GM18517 (cell line): Measurements from ENCODE around the gene ZBTB16.

Experiments used
- ATAC-seq: cut with Tn5 transposase; IDR thresholded peaks from one replicate; pipeline ENCODE4 v1.9.1; 2021; ENCODE audit warnings: mild to moderate bottlenecking, moderate library complexity; ENCODE audit not compliant: unreplicated experiment

Gene ZBTB16

DNA sequence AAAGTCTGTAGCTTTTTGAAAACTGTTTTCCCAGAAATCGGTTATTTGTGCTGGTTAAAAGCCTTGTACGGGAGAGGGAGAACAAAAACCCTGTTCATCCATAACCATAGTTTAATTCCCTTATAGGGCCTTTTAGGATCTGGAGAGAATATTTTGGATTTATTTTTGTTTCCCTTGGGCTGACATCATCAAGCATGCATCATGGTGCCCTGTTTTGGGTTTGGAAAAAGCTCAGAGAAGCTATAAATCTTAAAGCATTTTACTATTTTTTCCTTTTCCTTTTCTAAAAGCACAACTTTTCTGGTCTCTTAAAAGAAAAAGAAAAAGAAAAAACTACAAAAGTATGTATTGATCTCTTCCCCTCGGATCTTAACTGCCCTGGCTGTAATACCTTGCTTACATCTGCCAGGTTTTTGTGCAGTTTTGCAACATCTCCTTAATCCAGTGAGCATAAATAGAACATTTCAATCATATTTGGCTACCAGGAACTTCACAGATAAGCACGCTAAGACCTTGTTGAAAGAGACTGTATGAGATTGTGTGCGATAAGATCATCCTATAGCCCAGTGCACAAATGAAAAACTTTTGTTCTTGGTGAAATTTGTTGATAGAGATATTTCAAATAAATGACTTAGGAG is 88.0 kb downstream of the ZBTB16 start:
- no peak for ATAC-seq

DNA sequence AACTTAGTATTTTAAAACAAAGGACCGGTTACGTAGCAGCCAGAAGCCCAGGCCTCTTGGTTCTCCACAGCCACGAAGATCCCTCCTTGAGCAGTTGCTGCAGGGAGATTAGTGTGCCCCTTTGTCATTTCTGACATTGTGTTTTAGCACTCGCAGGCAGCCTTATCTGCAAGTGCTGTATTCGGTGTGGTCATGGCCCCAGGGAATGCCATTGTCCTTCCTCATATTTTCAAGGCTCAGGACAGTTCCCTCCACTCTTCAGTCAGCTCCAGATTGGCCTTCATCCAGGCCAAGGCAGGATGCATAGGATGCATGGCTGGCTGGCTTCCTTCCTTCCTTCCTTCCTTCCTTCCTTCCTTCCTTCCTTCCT is 88.5 kb downstream of the ZBTB16 start:
- no peak for ATAC-seq

DNA sequence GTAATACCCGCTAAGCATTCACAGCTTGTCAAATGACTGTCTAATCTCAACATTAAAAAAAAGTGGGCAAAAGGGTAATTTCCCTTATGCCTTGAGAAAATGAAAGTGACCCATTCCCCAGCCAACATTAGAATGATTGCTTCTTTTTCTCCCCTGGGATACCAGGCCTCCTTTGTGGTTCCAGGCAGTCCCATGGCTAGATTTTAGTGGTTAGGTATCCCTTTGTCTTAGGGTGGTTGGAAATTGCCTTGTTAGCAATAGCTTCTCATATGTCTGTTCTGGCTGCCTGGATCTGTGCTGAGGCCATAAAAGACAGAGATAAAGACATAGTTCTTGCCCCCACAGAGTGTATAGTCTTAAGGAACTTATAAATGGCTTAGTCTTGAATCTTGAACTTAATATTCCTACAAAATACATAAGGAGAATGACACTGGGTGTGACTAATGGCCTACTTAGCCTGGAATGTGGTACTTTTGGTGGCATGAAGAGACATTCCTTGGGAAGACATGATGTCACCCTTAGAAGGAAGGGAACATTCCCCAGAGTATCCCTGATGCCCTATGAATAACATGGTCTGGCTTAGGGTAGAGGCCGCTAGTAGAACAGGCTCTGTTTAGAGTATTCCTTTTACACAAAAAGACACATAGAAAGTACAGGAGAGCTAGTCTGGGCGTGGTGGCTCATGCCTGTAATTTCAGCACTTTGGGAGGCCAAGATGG is 90.3 kb downstream of the ZBTB16 start:
- no peak for ATAC-seq

DNA sequence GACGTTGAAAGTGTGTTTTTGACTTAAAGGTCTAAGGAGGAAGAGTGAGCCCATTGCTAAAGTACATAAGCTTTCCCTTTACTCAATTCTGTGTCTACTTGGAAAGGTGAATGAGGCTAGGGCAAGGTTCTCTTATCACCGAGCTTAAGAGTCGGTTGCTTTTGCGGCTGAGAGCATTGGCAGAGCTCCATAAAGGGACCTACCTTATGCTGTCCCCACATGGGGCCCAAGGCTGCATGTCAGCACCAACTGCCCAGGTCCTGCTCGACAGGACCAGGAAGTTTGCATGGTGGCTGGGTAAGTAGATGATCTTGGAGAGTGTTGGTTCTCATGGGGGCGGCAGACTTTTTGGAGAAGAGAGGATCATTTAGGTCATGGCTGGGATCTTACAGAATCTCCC is 91.2 kb downstream of the ZBTB16 start:
- no peak for ATAC-seq

DNA sequence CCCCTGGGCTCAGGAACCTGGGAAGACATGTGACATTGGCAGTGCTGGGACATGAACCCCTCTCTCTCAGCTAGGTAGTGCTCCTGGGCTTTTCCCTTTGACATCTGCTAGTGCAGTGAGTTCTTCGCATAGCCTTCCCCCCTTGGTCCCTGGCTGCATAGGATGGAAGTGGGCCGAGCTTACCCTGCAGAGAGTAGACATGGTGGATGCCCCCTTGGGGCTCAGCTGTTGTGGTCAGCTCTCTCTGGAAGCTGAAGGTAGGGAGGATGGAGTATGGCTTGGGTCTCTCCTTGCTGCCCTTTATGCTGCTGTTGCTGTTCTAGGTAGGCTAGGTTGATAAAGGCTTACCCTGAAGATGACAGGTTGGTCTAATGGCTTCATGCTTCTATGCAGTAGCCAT is 92.1 kb downstream of the ZBTB16 start:
- ATAC-seq = no peak

DNA sequence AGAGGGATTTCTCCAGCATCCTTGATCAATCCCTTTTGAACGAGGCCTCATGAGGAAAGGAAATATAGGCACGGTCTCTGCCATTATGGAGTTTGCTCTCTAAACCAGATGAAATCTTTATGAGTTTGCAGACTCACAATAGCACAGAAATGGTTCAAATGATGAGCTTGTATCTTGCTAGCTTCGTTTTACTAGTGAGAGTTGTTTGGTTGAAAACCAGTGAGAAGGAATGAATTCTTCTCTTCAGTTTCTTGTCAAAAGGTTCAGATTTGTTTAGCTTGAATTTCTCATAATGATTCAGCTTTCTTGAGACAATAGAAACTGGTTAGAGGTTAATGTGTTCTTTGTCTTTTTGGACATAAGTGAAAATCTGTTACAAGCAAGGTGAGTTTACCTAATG is 92.7 kb downstream of the ZBTB16 start:
- ATAC-seq = no peak

DNA sequence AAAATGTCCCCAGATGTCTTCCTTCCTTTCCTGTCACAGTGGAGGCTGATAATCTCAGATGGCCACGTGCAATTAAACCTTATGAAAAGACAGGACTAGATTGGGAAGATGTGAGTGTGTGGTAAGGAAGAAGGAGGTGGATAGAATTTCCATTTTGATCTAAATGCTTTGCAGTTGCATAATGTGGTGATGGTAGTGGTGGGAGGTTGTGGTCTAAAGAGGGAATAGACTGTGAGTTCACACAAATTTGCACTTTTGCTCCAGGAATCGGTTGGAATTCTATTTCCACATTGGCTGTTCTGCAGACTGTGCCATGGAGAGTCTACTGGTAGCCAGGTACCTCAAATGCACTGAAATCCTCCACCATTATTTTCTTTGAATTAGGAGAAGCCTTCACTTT is 93.3 kb downstream of the ZBTB16 start:
- no peak for ATAC-seq

DNA sequence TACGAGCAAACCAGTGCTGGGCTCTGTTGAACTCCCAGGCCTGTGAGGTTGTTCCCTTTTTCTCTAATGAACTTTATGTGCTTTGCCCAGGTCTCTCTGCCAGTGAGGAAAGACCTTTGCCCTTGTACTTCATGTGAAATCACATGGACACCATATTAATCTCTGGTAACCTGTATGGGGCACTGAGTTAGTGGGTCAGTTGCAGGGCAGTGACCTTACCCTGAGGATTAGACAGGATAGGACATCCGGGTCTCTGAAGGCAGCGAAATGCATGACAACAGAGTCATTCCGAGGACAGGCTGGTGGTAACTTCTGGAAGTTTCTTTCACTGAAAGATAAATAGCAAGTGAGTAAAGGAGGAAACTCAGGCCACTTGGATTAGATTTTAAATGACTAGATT is 93.7 kb downstream of the ZBTB16 start:
- no peak for ATAC-seq

DNA sequence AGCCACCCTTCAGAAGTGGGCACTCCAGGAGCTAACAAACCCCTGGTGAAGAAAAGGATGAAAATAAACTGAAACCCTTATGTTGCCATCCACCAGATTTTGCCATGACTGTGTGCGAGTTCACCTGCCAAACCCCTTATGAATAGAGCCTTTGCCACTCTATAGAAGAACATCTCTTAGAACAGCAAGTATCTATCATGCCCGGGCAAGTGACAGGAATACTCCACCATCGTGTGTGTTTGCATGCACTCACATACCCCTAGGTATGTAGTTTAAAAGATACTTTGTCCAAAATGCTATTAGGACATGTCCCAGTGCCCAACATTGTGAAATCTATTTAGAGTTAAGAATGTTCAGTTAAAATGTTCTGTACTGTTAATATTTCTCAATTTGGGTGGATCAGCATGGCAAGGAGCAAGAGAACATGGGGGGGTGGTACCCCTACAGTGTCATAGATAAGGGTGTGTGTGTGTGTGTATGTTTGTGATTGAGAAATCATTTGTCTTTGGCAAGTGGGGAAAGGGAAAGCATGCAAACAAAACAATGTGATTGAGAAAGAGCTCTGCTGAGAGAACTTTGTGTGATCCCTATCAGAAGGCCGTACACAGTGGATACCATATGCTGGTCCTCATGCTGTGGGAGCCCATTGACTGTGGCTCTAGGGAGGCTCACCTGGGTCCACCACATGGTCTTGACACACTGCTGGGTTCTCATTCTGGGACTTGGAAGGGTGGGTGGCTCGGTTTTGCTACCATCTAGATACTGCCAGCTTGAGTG is 94.9 kb downstream of the ZBTB16 start:
- ATAC-seq = no peak

DNA sequence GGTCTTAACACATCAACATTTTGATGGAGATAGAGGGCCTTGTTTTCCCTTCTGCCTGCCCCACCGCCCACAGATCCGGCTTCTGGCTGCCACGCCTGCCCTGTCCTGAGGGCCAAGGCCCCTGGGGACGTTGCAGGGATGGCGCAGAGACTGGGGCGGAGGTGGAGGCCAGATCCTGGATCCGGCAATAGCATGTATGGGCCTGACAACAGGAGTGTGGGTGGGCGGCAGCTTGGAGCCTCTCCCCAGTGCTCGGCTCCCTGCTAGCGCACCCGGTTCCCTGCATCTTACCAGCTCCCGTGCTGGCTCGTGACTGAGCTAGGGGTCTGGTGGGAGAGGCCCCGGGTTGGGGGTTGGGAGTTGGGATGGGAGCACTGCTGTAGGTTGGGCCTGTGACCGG is 95.6 kb downstream of the ZBTB16 start:
- no peak for ATAC-seq

DNA sequence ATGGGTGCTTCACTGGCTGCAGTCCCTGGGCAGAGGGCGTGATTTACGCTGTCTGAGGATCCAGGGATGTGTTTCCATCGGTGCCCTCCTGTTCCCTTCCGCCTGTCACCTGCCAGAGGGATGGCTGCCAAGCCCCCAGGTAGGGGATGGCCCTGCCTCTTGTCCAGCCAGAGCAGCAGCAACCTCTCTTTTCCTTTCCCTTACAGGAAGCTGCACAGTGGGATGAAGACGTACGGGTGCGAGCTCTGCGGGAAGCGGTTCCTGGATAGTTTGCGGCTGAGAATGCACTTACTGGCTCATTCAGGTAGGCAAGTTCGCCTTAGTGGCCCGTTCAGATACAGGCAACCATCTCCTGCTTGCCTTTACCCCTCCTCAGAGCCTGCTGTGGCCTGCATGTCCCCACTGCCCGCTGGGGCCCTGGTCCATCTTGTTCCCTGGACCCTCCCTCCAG is 96.6 kb downstream of the ZBTB16 start:
- no peak for ATAC-seq

DNA sequence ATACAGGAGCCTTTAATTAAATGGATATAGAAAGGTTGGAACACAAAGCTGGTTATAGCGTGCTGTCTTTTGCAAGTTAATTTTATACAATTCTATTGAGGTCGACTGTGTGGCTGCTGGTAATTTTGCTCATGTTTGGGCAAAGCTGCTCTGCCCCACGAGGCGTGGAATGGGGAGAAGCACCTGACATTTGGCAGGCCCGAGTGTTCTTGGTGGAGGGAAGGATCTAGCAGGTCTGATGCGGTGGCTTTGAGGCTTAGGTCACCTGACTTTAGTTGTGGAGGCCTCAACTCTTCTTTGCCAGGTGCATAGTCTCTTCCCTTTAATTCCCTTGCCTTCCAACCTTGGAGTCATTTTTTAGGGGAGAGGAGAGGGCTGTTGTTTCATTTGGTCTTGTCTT is 97.3 kb downstream of the ZBTB16 start:
- no peak for ATAC-seq

DNA sequence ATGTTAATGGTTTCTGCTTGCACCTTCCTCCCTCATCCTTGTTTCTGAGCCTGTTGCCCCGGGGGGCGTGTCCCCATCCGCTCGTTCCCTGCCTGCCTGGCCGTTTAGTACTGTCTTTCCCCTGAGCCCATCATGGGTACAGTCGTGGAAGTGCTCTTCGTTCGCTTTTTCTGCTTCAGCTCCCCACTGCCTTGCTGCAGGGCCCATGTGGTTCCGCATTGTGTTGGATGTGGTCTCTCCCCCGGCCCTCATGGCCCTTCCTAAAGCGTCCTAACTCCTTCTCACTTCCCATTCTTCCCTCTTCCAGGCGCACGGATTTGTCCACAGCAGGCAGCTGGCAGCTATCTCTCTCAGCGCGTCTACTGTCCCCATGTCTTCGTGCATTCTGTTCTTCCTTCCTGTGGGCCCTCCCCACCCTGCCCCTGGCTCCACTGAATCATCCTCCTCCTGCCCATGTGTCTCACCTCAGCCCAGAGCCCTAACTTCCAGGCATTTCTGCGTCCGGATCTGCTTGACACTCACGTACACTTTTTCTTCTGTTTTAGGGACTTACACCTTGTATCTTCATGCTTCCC is 98.1 kb downstream of the ZBTB16 start:
- ATAC-seq = no peak

DNA sequence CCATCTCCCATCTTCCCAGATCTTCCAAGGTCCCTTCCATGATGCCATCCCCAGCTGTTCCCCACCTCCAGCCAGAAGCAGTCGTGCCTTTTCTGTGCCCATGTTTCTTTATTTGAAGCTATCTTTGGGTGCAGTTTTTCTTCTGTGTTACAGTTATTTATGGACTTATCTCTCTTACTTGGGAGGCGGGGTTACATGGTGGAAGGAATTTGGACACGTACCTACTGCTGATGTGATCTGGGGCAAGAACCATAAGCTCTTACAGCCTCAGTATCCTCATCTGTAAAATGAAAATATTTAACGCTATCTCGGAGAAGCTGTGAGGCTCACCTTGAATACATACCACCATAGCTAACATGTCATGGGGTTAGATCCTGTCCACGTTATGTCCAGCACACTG is 98.9 kb downstream of the ZBTB16 start:
- no peak for ATAC-seq

DNA sequence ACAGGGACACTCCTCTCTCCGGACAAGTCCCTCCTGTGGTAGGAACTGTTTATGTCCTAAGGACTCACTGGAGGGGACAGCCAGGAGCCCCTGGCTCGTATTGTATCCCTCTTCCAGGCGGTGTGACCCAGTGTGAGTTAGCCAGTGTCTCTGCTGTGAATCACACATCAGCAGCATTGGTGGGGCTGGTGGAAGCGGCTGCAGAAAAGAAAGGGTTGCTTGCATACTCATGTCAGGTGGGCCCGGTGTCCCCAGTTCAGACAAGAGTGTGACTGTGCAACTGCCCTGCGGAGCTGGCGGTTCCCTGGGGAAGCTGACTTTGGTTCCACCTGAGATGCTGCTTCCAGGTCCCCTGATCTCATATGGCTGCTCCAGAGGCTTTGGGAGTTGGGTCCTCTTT is 99.4 kb downstream of the ZBTB16 start:
- ATAC-seq = no peak

DNA sequence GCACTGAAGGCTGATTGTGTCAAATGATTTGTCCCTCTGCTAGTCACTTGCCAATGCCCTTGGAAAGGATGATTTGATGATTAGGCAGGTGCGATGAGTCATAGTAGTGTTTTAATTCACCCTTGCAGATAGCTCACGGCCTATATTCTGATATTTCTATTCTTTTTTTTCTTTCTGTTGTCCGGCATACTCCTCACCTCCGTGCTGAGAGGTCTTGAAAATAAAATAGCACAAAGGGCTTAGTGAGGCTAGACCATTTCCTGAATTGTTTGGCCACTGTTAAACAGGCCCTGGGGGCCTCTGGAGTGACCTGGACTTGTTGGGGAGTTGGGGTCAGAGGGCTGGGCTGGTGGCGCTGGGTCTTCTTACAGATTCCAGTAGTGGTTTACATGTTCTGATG is 99.8 kb downstream of the ZBTB16 start:
- no peak for ATAC-seq

DNA sequence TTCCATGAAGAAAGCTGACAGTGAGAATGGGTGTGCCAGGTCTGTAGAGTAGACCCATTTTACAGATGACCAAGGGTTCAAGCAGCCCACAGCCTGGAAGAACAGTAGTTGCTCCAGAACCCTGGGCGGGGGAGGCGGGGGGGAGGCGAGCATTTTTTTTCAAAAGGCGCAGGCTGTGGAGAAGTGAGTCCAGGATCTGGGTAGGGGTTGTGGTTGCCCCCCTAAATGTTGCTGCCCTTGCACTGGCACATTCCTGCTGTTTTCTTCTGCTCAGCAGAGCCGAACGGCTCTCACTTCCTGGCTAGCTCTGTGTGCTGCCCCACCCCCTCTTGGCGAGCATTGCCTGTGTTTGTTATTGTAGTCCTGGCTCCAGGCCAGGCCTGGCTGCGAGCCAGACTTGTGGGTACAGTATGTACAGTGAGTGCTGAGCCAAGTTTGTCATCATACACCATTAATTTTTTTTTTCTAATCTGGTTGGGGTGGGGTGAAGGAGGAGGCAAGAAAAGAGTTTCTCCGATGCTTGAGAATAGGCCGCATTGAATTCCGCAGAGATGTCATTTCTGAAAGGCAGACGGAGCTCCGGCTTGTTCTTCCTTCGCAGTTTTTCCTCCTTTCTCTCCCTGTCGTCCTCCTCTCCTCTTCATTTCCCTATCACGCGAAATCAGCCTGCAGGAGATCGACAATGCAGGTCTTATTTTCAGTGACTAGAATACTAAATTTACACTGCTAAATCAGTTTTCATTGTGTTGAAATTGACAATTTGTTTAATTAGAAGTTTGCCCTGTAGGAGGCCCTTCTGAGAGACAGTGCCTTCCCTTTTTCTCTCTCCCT is 100.5 kb downstream of the ZBTB16 start:
- ATAC-seq = no peak

DNA sequence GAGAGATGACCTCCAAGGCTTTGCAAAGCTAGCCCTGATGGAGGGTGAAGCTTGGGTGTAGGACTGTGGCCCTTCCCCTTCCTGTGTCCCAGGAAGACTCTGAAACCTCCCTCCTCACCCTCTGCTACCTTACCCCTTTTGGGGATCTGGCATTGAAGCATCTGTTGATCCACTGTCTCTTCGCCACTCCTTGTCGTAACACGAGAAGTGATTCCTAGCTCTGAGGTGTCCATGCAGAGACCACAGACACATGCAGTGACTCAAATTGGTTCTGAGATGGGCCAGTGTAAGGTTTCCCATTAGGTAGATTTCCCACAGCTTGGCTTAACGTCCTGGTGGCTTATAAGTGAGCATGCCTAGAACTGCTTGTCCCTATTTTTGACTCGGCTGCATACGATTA is 101.4 kb downstream of the ZBTB16 start:
- no peak for ATAC-seq

DNA sequence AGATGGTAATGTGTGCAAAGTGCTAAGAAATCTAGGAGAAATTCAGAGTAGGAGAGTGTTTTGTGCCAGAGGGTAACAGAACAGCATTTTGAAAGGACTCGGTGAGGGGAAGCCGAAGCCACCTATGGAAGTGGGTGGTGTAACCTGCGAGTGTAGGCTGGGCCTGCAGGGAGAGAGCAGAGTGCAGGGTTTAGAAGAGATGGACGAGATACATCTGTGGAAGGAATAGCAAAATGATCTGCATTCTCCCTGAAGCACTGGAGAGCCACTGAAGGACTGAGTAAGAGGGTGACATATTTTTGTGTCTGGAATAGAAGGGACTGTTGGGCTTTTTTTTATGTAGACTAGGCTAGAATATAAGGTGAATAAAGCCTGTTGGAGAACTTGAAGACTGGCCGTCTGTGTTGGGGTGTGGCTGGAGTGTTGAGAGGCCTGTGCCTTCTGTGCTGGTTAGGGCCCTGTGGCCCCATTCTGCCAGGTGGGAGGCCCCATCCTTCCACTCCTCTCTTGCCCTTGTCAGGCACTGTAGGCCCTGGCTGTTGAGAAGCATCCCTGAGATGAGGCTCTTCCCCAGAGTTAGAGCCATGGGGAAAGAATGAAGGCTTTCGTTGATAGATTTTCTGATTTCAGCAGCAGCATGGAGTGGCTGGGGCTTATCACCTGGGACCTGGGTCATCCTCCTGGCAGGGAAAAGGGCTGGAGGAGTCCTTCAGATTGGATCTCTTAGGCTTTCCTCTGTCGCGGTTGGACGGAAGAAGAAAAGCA is 102.2 kb downstream of the ZBTB16 start:
- ATAC-seq = no peak

DNA sequence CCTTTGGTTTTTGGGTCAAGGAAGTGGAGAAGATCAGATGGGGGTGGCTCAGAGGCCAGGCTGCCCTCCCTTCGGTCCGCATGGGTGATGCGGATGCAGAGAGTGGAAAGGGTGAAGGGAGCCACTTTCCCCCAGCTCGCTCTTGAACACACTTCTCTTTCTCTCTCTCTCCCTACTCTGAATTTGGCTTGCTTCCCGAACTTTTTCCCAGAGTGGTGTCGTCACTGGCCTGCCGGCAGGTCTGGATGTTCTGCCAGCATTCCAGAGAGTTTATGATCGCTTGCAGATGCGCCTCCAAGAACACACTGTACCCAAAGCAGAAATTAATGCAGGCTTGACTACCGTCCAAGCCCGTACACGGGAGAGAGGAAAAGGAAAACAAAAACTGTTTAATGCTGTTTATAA is 103.2 kb downstream of the ZBTB16 start:
- no peak for ATAC-seq
